ENCODE measurements around the gene CCDC102A.

Gene CCDC102A

GRCh38 chr16:57462209-57462977 is 74.0 kb downstream of the CCDC102A start, which contains the start of gene POLR2C:
Gene POLR2C (plus strand): TSS chr16:57462679. CDS start chr16:57462725, 46 bp downstream.
- Histone ChIP-seq H3K36me3 (ENCODE audit: control insufficient read depth in 2 of 2, insufficient read depth in 1 of 2, low read length in 2 of 2) (peaks cover 22 to 87% of the 10 kb centered on the region in 2 experiments), H3K9me3 (ENCODE audit: control insufficient read depth, insufficient read depth, low read depth, low read length) (no peaks in the 10 kb centered on the region), H3K4me1 (ENCODE audit: control insufficient read depth, insufficient read depth, low read length) (no peaks in the 10 kb centered on the region; the same call in 1 of the 2 replicates), H3K27ac (ENCODE audit: extremely low read depth, low read depth, low read length) (peak within 1 kb of the TSS; percentile 45), H3K4me3 (ENCODE audit: low read depth, low read length) (peak within 1 kb of the TSS; percentile 83)
- POLR2A ChIA-PET: interaction anchor here (0.5 to 3.7 kb wide), 19 partner anchors 10 to 276 kb away, joined by 3 to 40 read pairs (median 3); partner anchors contain the start of genes CIAPIN1, COQ9, PSME3IP1 and RSPRY1
- CTCF ChIA-PET: interaction anchor here (0.5 to 2.9 kb wide), 23 partner anchors 11 to 1135 kb away, joined by 3 to 24 read pairs (median 4); partner anchors contain the start of genes COQ9 and DOK4
- TF ChIP-seq ZNF362 (tag by site-specific recombination; IDR thresholded peaks at IDR 0.05) (no peak), ZNF239 (tag by site-specific recombination; IDR thresholded peaks at IDR 0.05) (peak; percentile 32; the same call in 1 of the 2 replicates), ZNF37A (tag by site-specific recombination; IDR thresholded peaks at IDR 0.05) (no peak), ZNF324 (tag by site-specific recombination; IDR thresholded peaks at IDR 0.05) (peak; percentile 29; the same call in 1 of the 2 replicates), ZNF513 (tag by site-specific recombination; IDR thresholded peaks at IDR 0.05) (no peak), WT1 (tag by site-specific recombination; IDR thresholded peaks at IDR 0.05) (no peak), ZBTB48 (tag by site-specific recombination; IDR thresholded peaks at IDR 0.05) (peak; percentile 49; the same call in 1 of the 2 replicates), ZNF114 (tag by site-specific recombination; IDR thresholded peaks at IDR 0.05) (no peak), ZIC2 (tag by site-specific recombination; IDR thresholded peaks at IDR 0.05) (no peak), ZNF560 (tag by site-specific recombination; IDR thresholded peaks at IDR 0.05; ENCODE audit: borderline replicate concordance) (no peak), HIC1 (tag by site-specific recombination; IDR thresholded peaks at IDR 0.05) (no peak), TRIM28 (IDR thresholded peaks at IDR 0.05; ENCODE audit: borderline replicate concordance, low read length) (0 out of 2 replicates have a peak, but pooled peaks have one; percentile 18), ZNF555 (tag by site-specific recombination; conservative IDR thresholded peaks at IDR 0.05) (no peak), INSM2 (tag by site-specific recombination; IDR thresholded peaks at IDR 0.05) (peak; percentile 53; the same call in 1 of the 2 replicates), ZBTB7A (tag by site-specific recombination; IDR thresholded peaks at IDR 0.05; ENCODE audit: low read depth) (no peak), ZNF571 (tag by site-specific recombination; IDR thresholded peaks at IDR 0.05) (no peak), HOXD13 (CRISPR knock-in tag; IDR thresholded peaks at IDR 0.05; ENCODE audit: borderline replicate concordance) (no peak), ZFHX2 (tag by site-specific recombination; conservative IDR thresholded peaks at IDR 0.05) (no peak), ZNF510 (tag by site-specific recombination; IDR thresholded peaks at IDR 0.05; ENCODE audit: insufficient replicate concordance) (no peak), ZNF48 (tag by site-specific recombination; IDR thresholded peaks at IDR 0.05) (no peak), ZSCAN16 (tag by site-specific recombination; IDR thresholded peaks at IDR 0.05) (no peak), ZNF350 (tag by site-specific recombination; IDR thresholded peaks at IDR 0.05) (no peak), ZNF366 (tag by site-specific recombination; conservative IDR thresholded peaks at IDR 0.05) (no peak), KLF8 (tag by site-specific recombination; IDR thresholded peaks at IDR 0.05) (peak; percentile 34; the same call in 1 of the 2 replicates), ZNF416 (tag by site-specific recombination; IDR thresholded peaks at IDR 0.05) (no peak), ZNF132 (tag by site-specific recombination; IDR thresholded peaks at IDR 0.05; ENCODE audit: borderline replicate concordance) (no peak), ZXDB (tag by site-specific recombination; IDR thresholded peaks at IDR 0.05) (peak; percentile 88), KLF10 (tag by site-specific recombination; IDR thresholded peaks at IDR 0.05) (no peak), GFI1B (tag by site-specific recombination; IDR thresholded peaks at IDR 0.05) (no peak), ZNF792 (tag by site-specific recombination; IDR thresholded peaks at IDR 0.05) (no peak), ATF2 (tag by site-specific recombination; IDR thresholded peaks at IDR 0.05; ENCODE audit: low read depth) (no peak)

Measured in HEK293 (cell line).